HCEC 1CT (cell line): Measurements from ENCODE around the gene ADCY9.

ENCODE experiments used
- DNase-seq: peaks from one replicate; pipeline ENCODE4 v3.0.0-alpha.2; 2017

ADCY9 gene

GRCh38 chr16:3998793-3999478 lies 117.3 kb downstream of the ADCY9 start:
- no peak for DNase-seq

- DNase-seq, result no peak
Observed at GRCh38 chr16:3997231-3997841, 118.9 kb downstream of the ADCY9 start.

- no peak for DNase-seq
Observed at GRCh38 chr16:3995001-3995400, 121.2 kb downstream of the ADCY9 start.

GRCh38 chr16:3993052-3993785 lies 123.0 kb downstream of the ADCY9 start:
- no peak for DNase-seq

GRCh38 chr16:3992297-3993051 lies 123.8 kb downstream of the ADCY9 start:
- DNase-seq, result no peak

GRCh38 chr16:3988824-3989223 lies 127.4 kb downstream of the ADCY9 start:
- DNase-seq, result no peak

GRCh38 chr16:3988011-3988410 lies 128.2 kb downstream of the ADCY9 start:
- no peak for DNase-seq

GRCh38 chr16:3987231-3987630 lies 129.0 kb downstream of the ADCY9 start:
- no peak for DNase-seq

- no peak for DNase-seq
Observed at GRCh38 chr16:3986235-3986544, 130.1 kb downstream of the ADCY9 start.

GRCh38 chr16:3984111-3985060 lies 131.9 kb downstream of the ADCY9 start:
- DNase-seq, result no peak

- peak; percentile 54 for DNase-seq
Observed at GRCh38 chr16:3983081-3983520, 133.1 kb downstream of the ADCY9 start.

- DNase-seq, result no peak
Observed at GRCh38 chr16:3982216-3982615, 134.0 kb downstream of the ADCY9 start.

GRCh38 chr16:3980253-3981111 lies 135.8 kb downstream of the ADCY9 start:
- peak; percentile 56 for DNase-seq

- DNase-seq, result no peak
Observed at GRCh38 chr16:3979518-3979917, 136.7 kb downstream of the ADCY9 start.

- DNase-seq, result no peak
Observed at GRCh38 chr16:3979070-3979469, 137.2 kb downstream of the ADCY9 start.

GRCh38 chr16:3977376-3977775 lies 138.9 kb downstream of the ADCY9 start:
- no peak for DNase-seq

GRCh38 chr16:3974751-3975150 lies 141.5 kb downstream of the ADCY9 start:
- no peak for DNase-seq

- DNase-seq, result no peak
Observed at GRCh38 chr16:3971706-3972105, 144.5 kb downstream of the ADCY9 start.

GRCh38 chr16:3971261-3971660 lies 145.0 kb downstream of the ADCY9 start:
- DNase-seq, result peak; percentile 82

GRCh38 chr16:3968551-3968950 lies 147.7 kb downstream of the ADCY9 start:
- DNase-seq, result no peak

- DNase-seq, result no peak
Observed at GRCh38 chr16:3966681-3967080, 149.6 kb downstream of the ADCY9 start.
